OCI-LY1 (cell line): ENCODE results near the gene SCN1A.

Source experiments
- H2AFZ ChIP-seq: fragments of 200-600 bp; sonication (generic), shearing (Covaris generic); 2 replicates; pipeline ENCODE4 v1.6.0; 2014; ENCODE audit warnings: antibody characterized with exemption, mild to moderate bottlenecking, low read length
- H3F3A ChIP-seq: fragments of 200-600 bp; sonication (generic), shearing (Covaris generic); 2 replicates; pipeline ENCODE4 v1.6.0; 2014; ENCODE audit warnings: mild to moderate bottlenecking, antibody characterized with exemption, low read length, moderate library complexity; ENCODE audit not compliant: insufficient read depth
- H3K27ac ChIP-seq: fragments of 200-600 bp; sonication (generic); 2 replicates; pipeline ENCODE4 v1.5.1; 2014; ENCODE audit warnings: low read length, mixed run types, mild to moderate bottlenecking, low read depth; ENCODE audit not compliant: poor library complexity, severe bottlenecking
- H3K27me3 ChIP-seq: fragments of 200-600 bp; sonication (generic); 2 replicates; pipeline ENCODE4 v1.6.0; 2014; ENCODE audit warnings: antibody characterized with exemption, mild to moderate bottlenecking, low read length, moderate library complexity; ENCODE audit not compliant: insufficient read depth
- H3K36me3 ChIP-seq: fragments of 200-600 bp; sonication (generic); 2 replicates; pipeline ENCODE4 v1.6.1; 2014; ENCODE audit warnings: mild to moderate bottlenecking, antibody characterized with exemption, low read length, moderate library complexity, mixed read lengths; ENCODE audit not compliant: insufficient read depth
- H3K4me1 ChIP-seq: fragments of 200-600 bp; sonication (generic); 2 replicates; pipeline ENCODE4 v1.5.1; 2014; ENCODE audit warnings: mild to moderate bottlenecking, low read length, moderate library complexity; ENCODE audit not compliant: insufficient read depth, severe bottlenecking
- H3K4me2 ChIP-seq: fragments of 200-600 bp; sonication (generic), shearing (Covaris generic); 2 replicates; pipeline ENCODE4 v1.6.1; 2014; ENCODE audit warnings: low read length
- H3K4me3 ChIP-seq: fragments of 200-600 bp; sonication (generic); 2 replicates; pipeline ENCODE4 v1.5.1; 2014; ENCODE audit warnings: low read length, low read depth, mild to moderate bottlenecking, mixed read lengths; ENCODE audit not compliant: poor library complexity, severe bottlenecking
- H3K79me2 ChIP-seq: fragments of 200-600 bp; shearing (Covaris generic); 2 replicates; pipeline ENCODE4 v1.6.1; 2016; ENCODE audit warnings: mixed run types, low read length, mixed read lengths; ENCODE audit not compliant: insufficient read depth
- H3K9ac ChIP-seq: fragments of 200-600 bp; sonication (generic), shearing (Covaris generic); 2 replicates; pipeline ENCODE4 v1.6.1; 2014; ENCODE audit warnings: mild to moderate bottlenecking, low read length, mixed read lengths
- H3K9me2 ChIP-seq: fragments of 200-600 bp; sonication (generic), shearing (Covaris generic); 2 replicates; pipeline ENCODE4 v1.6.1; 2014; ENCODE audit warnings: low read depth, mild to moderate bottlenecking, low read length, mixed read lengths
- H3K9me3 ChIP-seq: fragments of 200-600 bp; shearing (Covaris generic); 2 replicates; pipeline ENCODE4 v1.6.1; 2014; ENCODE audit warnings: low read length, mixed read lengths
- H4K20me1 ChIP-seq: fragments of 200-600 bp; sonication (generic), shearing (Covaris generic); 2 replicates; pipeline ENCODE4 v1.6.0; 2016; ENCODE audit warnings: mild to moderate bottlenecking, low read length; ENCODE audit not compliant: insufficient read depth
- CTCF ChIP-seq: fragments of 200-600 bp; sonication (generic), shearing (Covaris generic); IDR thresholded peaks from 2 replicates; pipeline ENCODE4 v1.5.1; 2017; ENCODE audit warnings: mild to moderate bottlenecking, antibody characterized with exemption, low read length, moderate library complexity, mixed read lengths
- EZH2 ChIP-seq: fragments of 200-600 bp; sonication (generic), shearing (Covaris generic); IDR thresholded peaks from 2 replicates; pipeline ENCODE4 v1.8.0; 2017; ENCODE audit warnings: borderline replicate concordance, mixed run types, mild to moderate bottlenecking, antibody characterized with exemption, low read length, moderate library complexity, mixed read lengths

Gene SCN1A

GRCh38 chr2:166148500-166149400 is 20.9 kb upstream of the SCN1A start:
- no peaks in the 10 kb centered on the region for H3K36me3 ChIP-seq
- no peaks in the 10 kb centered on the region for H3K27me3 ChIP-seq
- H4K20me1 ChIP-seq = no peaks in the 10 kb centered on the region
- no peak overlapping the region for H3K4me3 ChIP-seq
- H3K27ac ChIP-seq = no peak overlapping the region
- no peak overlapping the region for H3K4me2 ChIP-seq
- no peaks in the 10 kb centered on the region for H3K9me2 ChIP-seq
- H3K79me2 ChIP-seq = no peaks in the 10 kb centered on the region
- H3K9ac ChIP-seq = no peak overlapping the region
- H3K9me3 ChIP-seq = no peaks in the 10 kb centered on the region
- no peaks in the 10 kb centered on the region for H3K4me1 ChIP-seq
- H2AFZ ChIP-seq = no peak overlapping the region
- TF ChIP-seq EZH2 = no peak
- TF ChIP-seq CTCF = no peak
- no peaks in the 10 kb centered on the region for H3F3A ChIP-seq

- Histone ChIP-seq H3K9me3 (no peaks in the 10 kb centered on the region), H3F3A (no peaks in the 10 kb centered on the region), H2AFZ (no peak overlapping the region), H3K4me3 (no peak overlapping the region), H3K27me3 (no peaks in the 10 kb centered on the region), H3K9ac (no peak overlapping the region), H3K9me2 (no peaks in the 10 kb centered on the region), H3K4me2 (no peak overlapping the region), H3K4me1 (no peaks in the 10 kb centered on the region), H3K79me2 (no peaks in the 10 kb centered on the region), H3K27ac (no peak overlapping the region), H4K20me1 (no peaks in the 10 kb centered on the region), H3K36me3 (no peaks in the 10 kb centered on the region)
- TF ChIP-seq EZH2 (no peak), CTCF (no peak)
Observed at GRCh38 chr2:166147883-166148282, 20.1 kb upstream of the SCN1A start.

- Histone ChIP-seq H3K4me3 (no peak overlapping the region), H3K9me2 (no peaks in the 10 kb centered on the region), H3K36me3 (no peaks in the 10 kb centered on the region), H4K20me1 (no peaks in the 10 kb centered on the region), H3F3A (no peaks in the 10 kb centered on the region), H3K79me2 (no peaks in the 10 kb centered on the region), H3K9ac (no peak overlapping the region), H3K27ac (no peak overlapping the region), H3K4me1 (no peaks in the 10 kb centered on the region), H3K9me3 (no peaks in the 10 kb centered on the region), H3K4me2 (no peak overlapping the region), H2AFZ (no peak overlapping the region), H3K27me3 (no peaks in the 10 kb centered on the region)
- no peak for TF ChIP-seq EZH2
- no peak for TF ChIP-seq CTCF
Observed at GRCh38 chr2:166144071-166144470, 16.3 kb upstream of the SCN1A start.
